ENCODE results near the gene DHX29. TPM values are rescaled to one million over a fixed set of nuclear protein-coding genes. Genes with fewer than 3 reads are reported as not detected.

Gene DHX29
- total RNA-seq, 4 donors from 2014 or later, result 26.1 to 34.9 (median 30.2) TPM

DNA sequence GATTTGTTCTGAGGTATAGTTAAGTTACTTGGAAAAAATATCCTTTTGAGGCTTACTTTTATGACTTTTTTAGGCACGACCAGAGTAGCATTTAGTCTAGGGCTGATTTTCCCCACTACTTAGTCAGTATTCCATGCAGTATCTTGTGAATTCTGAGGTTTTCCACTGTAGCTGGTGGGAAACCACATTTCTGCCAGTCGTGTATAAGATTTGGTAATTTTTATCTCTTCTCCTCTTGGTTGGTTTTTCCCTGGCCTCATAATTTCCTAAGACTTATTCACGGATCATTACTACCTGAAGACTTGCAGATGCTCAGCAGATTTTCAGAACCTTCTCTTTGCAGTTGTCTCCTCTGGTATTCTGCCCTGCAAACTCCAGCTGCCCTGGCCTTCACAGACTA, 23.8 kb upstream of the DHX29 start:
- Histone ChIP-seq H3K27ac (replicated peaks in 1 of 4) (no peak overlapping the region), H3K4me3 (no peak overlapping the region), H3K36me3 (peaks cover 0 to 73% (median 25%) of the 10 kb centered on the region in 4 donors), H3K4me1 (no peaks in the 10 kb centered on the region), H3K9me3 (no peaks in the 10 kb centered on the region), H3K27me3 (no peaks in the 10 kb centered on the region)
- no peak for TF ChIP-seq POLR2A (IDR thresholded peaks at IDR 0.05; ENCODE audit: low read depth)
- TF ChIP-seq, protein P1, sequence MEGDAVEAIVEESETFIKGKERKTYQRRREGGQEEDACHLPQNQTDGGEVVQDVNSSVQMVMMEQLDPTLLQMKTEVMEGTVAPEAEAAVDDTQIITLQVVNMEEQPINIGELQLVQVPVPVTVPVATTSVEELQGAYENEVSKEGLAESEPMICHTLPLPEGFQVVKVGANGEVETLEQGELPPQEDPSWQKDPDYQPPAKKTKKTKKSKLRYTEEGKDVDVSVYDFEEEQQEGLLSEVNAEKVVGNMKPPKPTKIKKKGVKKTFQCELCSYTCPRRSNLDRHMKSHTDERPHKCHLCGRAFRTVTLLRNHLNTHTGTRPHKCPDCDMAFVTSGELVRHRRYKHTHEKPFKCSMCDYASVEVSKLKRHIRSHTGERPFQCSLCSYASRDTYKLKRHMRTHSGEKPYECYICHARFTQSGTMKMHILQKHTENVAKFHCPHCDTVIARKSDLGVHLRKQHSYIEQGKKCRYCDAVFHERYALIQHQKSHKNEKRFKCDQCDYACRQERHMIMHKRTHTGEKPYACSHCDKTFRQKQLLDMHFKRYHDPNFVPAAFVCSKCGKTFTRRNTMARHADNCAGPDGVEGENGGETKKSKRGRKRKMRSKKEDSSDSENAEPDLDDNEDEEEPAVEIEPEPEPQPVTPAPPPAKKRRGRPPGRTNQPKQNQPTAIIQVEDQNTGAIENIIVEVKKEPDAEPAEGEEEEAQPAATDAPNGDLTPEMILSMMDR (IDR thresholded peaks at IDR 0.05), result no peak
- no peak for TF ChIP-seq POLR2AphosphoS5 (IDR thresholded peaks at IDR 0.05)
- no peak for TF ChIP-seq EP300 (IDR thresholded peaks at IDR 0.05)
- DNase-seq (ENCODE audit: extremely low spot score), result no peak
- 96% methylated on average over 3 of the region's 3 CpGs for whole genome bisulfite sequencing
- intact Hi-C loops (cut with DNase I), result no loop called here

DNA sequence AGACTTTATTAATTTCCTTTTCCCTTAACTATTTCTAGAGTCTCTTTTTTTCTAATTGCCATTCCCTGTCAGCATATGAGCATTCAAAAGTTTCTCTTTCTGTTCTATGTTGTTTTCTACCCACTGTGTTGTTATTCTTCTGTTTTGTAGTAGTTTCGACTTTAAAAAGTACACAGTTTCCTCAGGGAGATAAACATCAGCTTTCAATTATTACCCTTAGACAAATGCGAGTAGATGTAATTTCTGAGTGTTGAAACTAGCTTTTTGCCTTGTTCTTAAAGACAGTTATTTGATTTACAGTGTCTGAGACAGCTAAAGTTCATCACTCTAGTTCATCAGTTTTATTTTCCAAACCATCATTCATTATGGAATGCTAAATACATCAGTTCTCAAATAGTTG, 19.8 kb upstream of the DHX29 start:
- no peak for DNase-seq (ENCODE audit: extremely low spot score)
- Histone ChIP-seq H3K4me1 (peaks cover 0 to 13% (median 0%) of the 10 kb centered on the region in 4 donors), H3K27ac (replicated peaks in 1 of 4) (no peak overlapping the region), H3K27me3 (no peaks in the 10 kb centered on the region), H3K36me3 (peaks cover 0 to 62% (median 26%) of the 10 kb centered on the region in 4 donors), H3K9me3 (no peaks in the 10 kb centered on the region), H3K4me3 (no peak overlapping the region)
- intact Hi-C loops (cut with DNase I), result no loop called here
- 59% methylated on average over 2 of the region's 2 CpGs for WGBS
- TF ChIP-seq, protein P1 (IDR thresholded peaks at IDR 0.05), result no peak
- TF ChIP-seq POLR2A (IDR thresholded peaks at IDR 0.05; ENCODE audit: low read depth) (no peak), POLR2AphosphoS5 (IDR thresholded peaks at IDR 0.05) (no peak), EP300 (IDR thresholded peaks at IDR 0.05) (no peak)

DNA sequence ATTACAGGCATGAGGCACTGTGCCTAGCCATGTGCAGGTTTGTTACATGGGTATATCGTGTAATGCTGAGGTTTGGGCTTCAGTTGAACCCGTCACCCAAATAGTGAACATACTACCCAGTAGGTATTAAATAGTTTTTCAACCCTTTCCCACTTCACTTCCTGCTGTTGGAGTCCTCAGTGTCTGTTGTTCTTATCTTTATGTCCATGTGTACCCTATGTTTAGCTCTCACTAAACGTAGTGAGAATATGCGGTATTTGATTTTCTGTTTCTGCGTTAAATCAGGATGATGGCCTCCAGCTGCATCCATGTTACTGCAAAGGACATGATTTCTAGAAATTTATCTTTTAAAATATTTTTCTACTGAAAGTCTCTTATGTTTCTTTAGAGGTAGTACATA, 18.1 kb upstream of the DHX29 start:
- TF ChIP-seq POLR2A (IDR thresholded peaks at IDR 0.05; ENCODE audit: low read depth) (no peak), EP300 (IDR thresholded peaks at IDR 0.05) (no peak), POLR2AphosphoS5 (IDR thresholded peaks at IDR 0.05) (no peak)
- TF ChIP-seq, protein P1 (IDR thresholded peaks at IDR 0.05), result no peak
- H3K36me3 ChIP-seq, result peaks cover 0 to 49% (median 21%) of the 10 kb centered on the region in 4 donors
- no peak overlapping the region for H3K4me3 ChIP-seq
- H3K27ac ChIP-seq (replicated peaks in 1 of 4), result no peak overlapping the region
- peaks cover 0 to 21% (median 2%) of the 10 kb centered on the region in 4 donors for H3K4me1 ChIP-seq
- intact Hi-C loops (cut with DNase I), result no loop called here
- DNase-seq (ENCODE audit: extremely low spot score), result no peak
- H3K27me3 ChIP-seq, result no peaks in the 10 kb centered on the region
- no peaks in the 10 kb centered on the region for H3K9me3 ChIP-seq
- WGBS, result 93% methylated on average over 5 of the region's 5 CpGs

DNA sequence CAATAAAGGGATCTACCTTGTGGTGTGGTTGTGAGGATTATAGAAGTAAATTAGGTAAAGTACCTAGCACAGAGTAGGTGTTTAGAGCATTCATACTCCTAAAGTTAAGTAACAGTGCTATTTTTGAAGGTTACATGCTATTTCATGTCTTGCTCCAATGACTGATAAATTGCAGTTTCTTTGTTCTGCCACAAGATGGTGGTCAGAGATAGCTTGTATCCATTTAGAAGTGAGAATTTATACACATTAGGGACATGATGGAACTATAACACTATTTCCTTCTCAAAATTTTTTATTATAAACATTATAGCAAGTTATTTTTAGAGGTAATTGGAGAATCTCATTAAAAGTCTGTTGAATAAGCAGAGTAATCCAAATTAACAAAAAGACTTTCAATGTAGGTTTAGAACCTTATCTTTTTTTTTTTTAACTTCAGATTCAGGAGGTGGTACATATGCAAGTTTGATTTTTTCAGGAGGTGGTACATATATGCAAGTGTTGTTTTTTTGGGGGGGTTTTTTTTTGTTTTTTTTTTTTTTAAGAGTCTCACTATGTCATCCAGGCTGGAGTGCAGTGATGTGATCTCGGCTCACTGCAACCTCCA, 17.4 kb upstream of the DHX29 start:
- DNase-seq (ENCODE audit: extremely low spot score), result no peak
- Histone ChIP-seq H3K4me3 (no peak overlapping the region), H3K36me3 (peaks cover 0 to 42% (median 19%) of the 10 kb centered on the region in 4 donors), H3K27ac (replicated peaks in 1 of 4) (no peak overlapping the region), H3K9me3 (no peaks in the 10 kb centered on the region), H3K4me1 (peaks cover 0 to 28% (median 8%) of the 10 kb centered on the region in 4 donors), H3K27me3 (no peaks in the 10 kb centered on the region)
- TF ChIP-seq, protein P1 (IDR thresholded peaks at IDR 0.05), result peak; percentile 52 to 74 (median 58)
- TF ChIP-seq POLR2AphosphoS5 (IDR thresholded peaks at IDR 0.05), result no peak
- intact Hi-C loops (cut with DNase I), result no loop called here
- WGBS, result 100% methylated on average over 1 of the region's 1 CpG

- DNase-seq (ENCODE audit: extremely low spot score), result no peak
- Histone ChIP-seq H3K27ac (replicated peaks in 1 of 4) (no peak overlapping the region), H3K4me3 (no peak overlapping the region), H3K27me3 (no peaks in the 10 kb centered on the region), H3K36me3 (peaks cover 0 to 33% (median 14%) of the 10 kb centered on the region in 4 donors), H3K4me1 (peaks cover 0 to 36% (median 13%) of the 10 kb centered on the region in 4 donors), H3K9me3 (no peaks in the 10 kb centered on the region)
- intact Hi-C loops (cut with DNase I), result no loop called here
- TF ChIP-seq POLR2AphosphoS5 (IDR thresholded peaks at IDR 0.05), result no peak
- TF ChIP-seq, protein P1 (IDR thresholded peaks at IDR 0.05), result no peak
- TF ChIP-seq POLR2A (IDR thresholded peaks at IDR 0.05; ENCODE audit: low read depth), result no peak
- TF ChIP-seq EP300 (IDR thresholded peaks at IDR 0.05), result no peak
These were observed 16.5 kb upstream of the DHX29 start for GRCh38 chr5:55324006-55324405.
